HFFc6 (cell line): ENCODE results near the gene COL8A1. TPM values are rescaled to one million over a fixed set of nuclear protein-coding genes. Genes with fewer than 3 reads are reported as not detected.

ENCODE experiments used
- DNase-seq: peaks from one replicate; pipeline ENCODE4 v3.0.0-alpha.2; 2018
- H3K27ac Mint-ChIP-seq: 2 replicates; pipeline ENCODE4 v1.8.0; 2020; ENCODE audit warnings: mild to moderate bottlenecking, mixed read lengths
- H3K27me3 Mint-ChIP-seq: 2 replicates; pipeline ENCODE4 v1.8.0; 2021; ENCODE audit warnings: mild to moderate bottlenecking, moderate library complexity, mixed read lengths; ENCODE audit not compliant: insufficient read depth
- H3K36me3 Mint-ChIP-seq: 2 replicates; pipeline ENCODE4 v1.8.0; 2021; ENCODE audit warnings: low read depth, mixed read lengths
- H3K4me1 Mint-ChIP-seq: 2 replicates; pipeline ENCODE4 v1.8.0; 2020; ENCODE audit warnings: low read depth, mixed read lengths
- H3K4me3 Mint-ChIP-seq: 2 replicates; pipeline ENCODE4 v1.8.0; 2020; ENCODE audit warnings: mild to moderate bottlenecking, moderate library complexity, mixed read lengths
- H3K9me3 Mint-ChIP-seq: 2 replicates; pipeline ENCODE4 v1.8.0; 2020; ENCODE audit warnings: mild to moderate bottlenecking, mixed read lengths
- CTCF ChIP-seq: fragments of 200-600 bp; sonication (generic); IDR thresholded peaks from 2 replicates; pipeline ENCODE4 v1.5.0; 2021; ENCODE audit warnings: antibody characterized with exemption, mild to moderate bottlenecking
- total RNA-seq, 6 experiments: library from RNA; stranded (reverse); fragmentation: NEBNext Ultra II Directional; extraction: Animal tissue kit (Norgen Biotek cat#: 25700); gene quantifications; 2 replicates in 1 of 6; 3 replicates in 5 of 6; pipeline ENCODE4 v1.2.3, GENCODE V29; 2021

The COL8A1 gene
- total RNA-seq, 6 experiments from 2014 or later = 27.3 to 88.7 (median 30.1) TPM

- DNase-seq = peak; percentile 42
- H3K9me3 Mint-ChIP-seq = no peaks in the 10 kb centered on the region
- H3K27ac Mint-ChIP-seq = 0 out of 2 replicates have a peak overlapping the region, but pooled peaks have one; percentile 3
- no peak for TF ChIP-seq CTCF
- peaks cover 10% of the 10 kb centered on the region for H3K36me3 Mint-ChIP-seq
- H3K27me3 Mint-ChIP-seq = no peaks in the 10 kb centered on the region
- H3K4me3 Mint-ChIP-seq = no peak overlapping the region
- H3K4me1 Mint-ChIP-seq = peaks cover 51% of the 10 kb centered on the region
Measured at GRCh38 chr3:99669879-99670555, 31.6 kb downstream of the COL8A1 start.

DNA sequence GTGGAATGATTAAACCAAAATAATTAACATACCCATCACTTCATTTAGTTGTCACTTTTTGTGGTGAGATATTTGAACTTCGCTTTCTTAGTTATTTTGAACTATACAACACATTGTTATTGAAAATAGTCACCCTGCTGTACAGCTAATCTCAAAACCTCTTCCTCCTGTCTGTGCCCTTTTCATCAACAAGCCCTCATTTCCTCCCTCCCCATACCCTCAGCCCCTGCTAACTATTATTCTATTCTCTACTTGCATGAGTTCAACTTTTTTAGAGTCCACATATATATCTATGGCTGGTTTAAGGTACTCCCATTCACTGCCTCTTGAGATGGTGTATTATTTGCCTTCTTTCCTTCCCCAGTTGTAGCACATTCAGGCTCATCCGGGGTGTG is 32.2 kb downstream of the COL8A1 start:
- DNase-seq = no peak
- TF ChIP-seq CTCF = no peak
- Mint-ChIP-seq H3K27me3 (no peaks in the 10 kb centered on the region), H3K27ac (no peak overlapping the region), H3K36me3 (peaks cover 6% of the 10 kb centered on the region), H3K4me3 (no peak overlapping the region), H3K4me1 (peaks cover 53% of the 10 kb centered on the region), H3K9me3 (no peaks in the 10 kb centered on the region)

DNA sequence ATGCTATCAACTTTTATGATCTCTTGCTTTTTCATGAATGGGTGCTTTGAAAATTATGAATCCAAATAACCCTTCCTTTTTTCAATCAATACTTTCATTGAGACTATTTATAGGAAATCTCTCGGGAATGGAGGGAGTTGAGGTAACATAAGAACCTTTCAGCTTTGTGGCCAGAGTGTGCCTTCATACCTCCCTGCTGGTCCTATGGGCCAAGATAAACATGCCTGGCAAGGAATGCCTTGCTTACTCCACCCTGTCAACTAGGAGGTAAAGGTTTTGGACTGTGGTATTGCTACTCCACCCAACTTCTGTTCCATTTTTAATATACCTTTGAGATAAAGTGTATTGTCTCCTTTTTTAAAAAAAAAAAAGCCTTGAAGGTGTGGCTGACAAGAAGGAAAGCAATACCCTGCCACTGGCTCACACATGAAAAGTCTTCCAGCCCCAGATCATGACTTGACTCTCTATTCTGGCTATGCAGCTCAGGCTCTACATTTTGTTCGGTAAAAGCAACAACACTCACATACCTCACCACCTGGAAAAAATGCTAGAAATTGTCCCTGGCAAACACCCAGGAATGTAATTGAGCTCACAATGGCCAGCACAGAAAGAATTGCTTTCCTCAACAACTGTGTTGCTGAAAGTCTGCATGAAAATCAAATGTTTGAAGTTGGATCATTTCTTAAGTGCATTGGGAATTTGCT is 35.8 kb downstream of the COL8A1 start:
- peak; percentile 21 for DNase-seq
- no peaks in the 10 kb centered on the region for H3K9me3 Mint-ChIP-seq
- peaks cover 7% of the 10 kb centered on the region for H3K36me3 Mint-ChIP-seq
- H3K4me3 Mint-ChIP-seq = no peak overlapping the region
- no peak overlapping the region for H3K27ac Mint-ChIP-seq
- no peaks in the 10 kb centered on the region for H3K27me3 Mint-ChIP-seq
- no peak for TF ChIP-seq CTCF
- H3K4me1 Mint-ChIP-seq = peaks cover 50% of the 10 kb centered on the region

- Mint-ChIP-seq H3K27ac (peak overlapping the region; percentile 69), H3K4me1 (peaks cover 34% of the 10 kb centered on the region), H3K9me3 (no peaks in the 10 kb centered on the region), H3K36me3 (peaks cover 5% of the 10 kb centered on the region), H3K4me3 (peak overlapping the region; percentile 23; the same call in 1 of the 2 replicates), H3K27me3 (no peaks in the 10 kb centered on the region)
- DNase-seq = peak; percentile 83
- peak; percentile 45 for TF ChIP-seq CTCF
Measured at GRCh38 chr3:99678023-99678422, 39.6 kb downstream of the COL8A1 start.

DNA sequence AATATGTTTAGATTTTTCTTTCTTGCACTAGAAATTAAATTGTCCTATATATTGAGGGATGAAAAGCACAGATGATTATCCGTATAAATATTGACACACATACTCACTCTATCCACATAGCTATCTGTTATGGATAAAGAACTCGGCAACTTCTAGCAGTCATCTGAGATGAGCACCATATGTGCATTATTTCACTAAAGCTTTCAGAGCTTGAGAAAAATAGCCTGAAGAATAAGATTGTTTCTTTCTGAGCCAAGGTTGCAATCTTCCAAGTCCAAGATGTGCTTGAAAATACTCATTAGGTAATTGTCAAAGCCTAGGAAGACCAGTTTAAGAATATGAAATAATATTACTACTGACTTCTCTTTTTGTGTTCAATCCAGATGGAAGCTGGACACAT is 40.5 kb downstream of the COL8A1 start:
- TF ChIP-seq CTCF = no peak
- peaks cover 5% of the 10 kb centered on the region for H3K36me3 Mint-ChIP-seq

More for the DNA sequence above, 40.5 kb downstream of the COL8A1 start:
- H3K9me3 Mint-ChIP-seq = no peaks in the 10 kb centered on the region
- no peak overlapping the region; the same call in 1 of the 2 replicates for H3K27ac Mint-ChIP-seq
- peaks cover 32% of the 10 kb centered on the region for H3K4me1 Mint-ChIP-seq
- no peak overlapping the region for H3K4me3 Mint-ChIP-seq
- no peak for DNase-seq
- no peaks in the 10 kb centered on the region for H3K27me3 Mint-ChIP-seq
